ENCODE results near the gene SWI5.
"Not testable (repeated sequence)": the region's sequence is repeated elsewhere in the genome, so short reads cannot be mapped to it uniquely, and the experiment has no call there.

The SWI5 gene

DNA sequence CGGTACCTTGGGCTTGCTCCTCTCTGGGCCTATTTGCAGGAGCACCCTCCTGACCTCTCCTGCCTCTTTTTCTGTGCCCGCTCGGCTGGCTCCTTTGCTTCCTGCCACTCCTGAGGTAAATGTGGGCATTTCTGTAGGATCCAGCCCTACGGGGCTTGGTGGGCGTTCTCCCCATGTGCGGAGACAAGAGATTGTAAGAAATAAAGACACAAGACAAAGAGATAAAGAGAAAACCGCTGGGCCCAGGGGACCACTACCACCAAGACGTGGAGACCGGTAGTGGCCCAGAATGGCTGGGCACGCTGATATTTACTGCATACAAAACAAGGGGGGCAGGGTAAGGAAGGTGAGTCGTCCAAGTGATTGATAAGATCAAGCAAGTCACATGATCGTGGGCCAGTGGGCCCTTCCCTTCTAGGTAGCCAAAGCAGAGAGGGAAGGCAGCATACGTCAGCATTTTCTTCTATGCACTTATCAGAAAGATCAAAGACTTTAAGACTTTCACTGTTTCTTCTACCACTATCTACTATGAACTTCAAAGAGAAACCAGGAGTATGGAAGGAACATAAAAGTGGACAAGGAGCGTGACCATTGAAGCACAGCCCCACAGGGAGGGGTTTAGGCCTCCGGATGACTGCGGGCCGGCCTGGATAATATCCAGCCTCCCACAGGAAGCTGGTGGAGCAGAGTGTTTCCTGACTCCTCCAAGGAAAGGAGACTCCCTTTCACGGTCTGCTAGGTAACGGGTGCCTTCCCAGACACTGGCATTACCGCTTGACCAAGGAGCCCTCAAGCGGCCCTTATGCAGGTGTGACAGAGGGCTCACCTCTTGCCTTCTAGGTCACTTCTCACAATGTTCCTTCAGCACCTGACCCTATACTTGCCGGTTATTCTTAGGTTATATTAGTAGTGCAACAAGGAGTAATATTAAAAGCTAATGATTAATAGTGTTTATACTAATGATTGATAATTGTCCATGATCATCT lies 3.3 kb downstream of the SWI5 start:
- DNase-seq = not testable (repeated sequence)

DNA sequence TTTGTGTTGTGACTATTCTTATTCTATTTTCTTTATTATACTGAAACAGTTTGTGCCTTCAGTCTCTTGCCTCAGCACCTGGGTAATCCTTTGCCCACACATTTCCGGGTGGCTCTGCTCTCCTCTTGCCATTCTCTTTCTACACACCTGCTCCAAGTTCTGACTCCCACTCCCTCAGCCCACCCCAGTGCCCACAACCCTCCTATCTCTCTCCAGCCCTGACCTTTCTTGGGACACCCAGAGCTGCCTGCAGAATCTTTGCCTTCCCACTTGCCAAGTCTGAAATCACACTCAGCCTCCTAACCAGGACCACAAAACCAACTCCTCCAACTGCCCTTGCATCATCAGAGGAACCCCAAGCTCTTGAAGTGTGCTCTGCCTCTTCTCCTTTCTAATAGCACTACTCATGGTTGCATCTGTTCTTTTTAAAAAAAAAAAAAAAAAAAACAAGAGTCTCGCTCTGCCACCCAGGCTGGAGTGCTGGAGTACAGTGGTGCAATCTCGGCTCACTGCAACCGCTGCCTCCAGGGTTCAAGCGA lies 4.1 kb downstream of the SWI5 start:
- DNase-seq = peak; percentile 60 to 64

DNA sequence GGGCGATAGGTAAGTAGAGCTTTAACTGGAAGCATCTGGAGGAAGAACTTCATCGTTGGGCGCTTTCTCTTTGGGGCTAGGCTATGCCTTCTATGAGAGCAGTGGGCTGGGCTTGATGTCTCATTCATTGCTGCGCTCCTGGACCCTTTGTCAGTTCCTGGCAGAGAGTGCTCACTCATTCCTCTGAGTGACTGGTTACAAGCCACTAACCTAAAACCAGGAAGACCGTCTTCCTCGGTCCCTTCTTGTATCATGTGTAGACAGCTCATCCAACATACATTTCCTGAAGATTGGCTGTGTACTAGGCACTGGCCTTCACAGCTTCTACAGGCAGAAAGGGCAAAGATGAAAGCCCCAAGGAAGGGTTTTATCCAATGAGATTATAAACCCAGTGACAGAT lies 6.4 kb downstream of the SWI5 start:
- DNase-seq = no peak

DNA sequence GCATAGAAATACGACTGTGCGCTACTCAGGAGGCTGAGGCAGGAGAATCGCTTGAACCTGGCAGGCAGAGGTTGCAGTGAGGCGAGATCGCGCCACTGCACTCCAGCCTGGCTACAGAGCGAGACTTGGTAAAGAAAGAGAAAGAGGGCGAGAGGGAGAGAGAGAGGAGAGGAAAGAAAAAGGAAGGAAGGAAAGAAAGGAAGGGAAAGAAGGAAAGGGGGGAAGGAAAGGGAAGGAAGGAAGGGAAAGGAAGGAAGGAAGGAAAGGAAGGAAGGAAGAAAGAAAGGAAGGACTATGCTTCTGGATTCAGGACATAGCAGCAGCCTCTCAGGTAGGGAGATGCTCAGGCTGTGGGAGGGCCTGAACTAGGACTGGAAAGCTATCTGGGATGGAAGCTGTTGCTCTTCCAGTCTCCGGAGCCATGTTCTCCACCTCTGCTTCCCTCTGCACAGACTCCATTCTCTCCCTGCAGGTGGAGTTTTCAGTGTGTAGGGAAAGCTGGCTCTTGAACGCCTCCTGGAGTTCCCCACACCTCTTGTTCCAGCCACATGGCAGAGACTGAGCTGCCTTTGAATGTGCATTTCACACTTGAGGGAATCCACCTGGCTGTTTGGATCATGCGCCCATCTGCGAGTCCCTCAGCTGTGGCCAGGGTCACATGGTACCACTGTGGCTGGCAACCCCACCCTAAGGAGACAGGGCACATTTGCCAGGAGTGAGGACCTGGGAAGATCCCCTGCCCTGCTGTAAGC lies 9.1 kb downstream of the SWI5 start:
- no peak for DNase-seq

- no peak for DNase-seq
These were observed 10.4 kb downstream of the SWI5 start for GRCh38 chr9:128286440-128286839.

DNA sequence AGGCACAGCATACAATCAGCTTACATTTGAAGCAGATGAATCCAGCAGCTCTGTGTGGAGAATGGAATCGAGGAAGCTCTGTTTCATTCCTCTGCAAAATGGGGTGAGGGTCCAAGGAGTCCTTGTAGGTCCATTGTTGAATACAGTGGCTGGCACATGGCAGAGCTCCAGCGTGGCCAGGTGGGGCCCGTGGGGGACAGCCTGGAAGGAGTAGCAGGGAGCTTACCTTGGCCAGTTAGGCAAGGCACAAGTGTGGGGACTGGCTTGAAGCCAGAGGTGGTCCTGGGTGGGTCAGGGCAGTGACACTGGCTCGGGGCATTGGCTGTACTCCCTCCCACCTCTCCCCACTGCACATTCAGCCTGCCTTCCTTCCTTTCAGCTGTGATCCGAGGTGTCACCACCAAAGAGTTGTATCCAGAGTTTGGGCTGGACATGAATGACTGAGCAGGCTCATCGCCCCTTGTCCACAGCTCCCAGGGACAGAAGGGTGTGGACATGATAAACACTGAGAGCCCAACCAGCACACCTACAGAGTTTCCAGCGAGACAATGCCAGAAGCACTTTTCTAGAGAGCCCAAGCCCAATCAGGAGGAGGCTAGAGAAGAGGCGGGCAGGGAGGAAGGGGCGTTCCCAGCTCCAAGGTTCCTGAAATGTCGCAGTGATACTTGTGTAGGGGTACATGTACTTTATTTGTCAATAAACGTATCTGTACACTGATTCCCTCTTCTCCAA lies 12.4 kb downstream of the SWI5 start:
- DNase-seq = no peak

DNA sequence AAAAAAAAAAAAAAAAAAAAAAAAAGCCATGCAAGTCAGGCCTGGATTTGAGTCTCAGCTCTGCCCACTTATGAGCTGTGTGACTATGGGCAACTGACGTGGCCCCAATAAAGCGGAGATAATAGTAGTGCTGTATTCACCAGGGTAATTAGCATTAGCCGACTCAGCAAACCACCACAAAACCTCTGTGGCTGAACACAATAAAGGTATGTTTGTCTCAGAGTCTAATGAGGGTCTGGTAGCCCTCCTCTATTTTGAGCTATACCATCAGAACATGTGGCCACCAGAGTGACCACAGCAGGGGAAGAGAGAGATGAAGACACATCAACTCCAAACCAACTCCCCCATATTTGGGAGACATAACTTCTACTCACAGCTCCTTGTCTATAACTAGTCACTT lies 15.9 kb downstream of the SWI5 start:
- DNase-seq = no peak

- no peak for DNase-seq
These were observed 17.0 kb downstream of the SWI5 start for GRCh38 chr9:128293091-128293490.

- DNase-seq = no peak
These were observed 18.1 kb downstream of the SWI5 start for GRCh38 chr9:128294142-128294541.

DNA sequence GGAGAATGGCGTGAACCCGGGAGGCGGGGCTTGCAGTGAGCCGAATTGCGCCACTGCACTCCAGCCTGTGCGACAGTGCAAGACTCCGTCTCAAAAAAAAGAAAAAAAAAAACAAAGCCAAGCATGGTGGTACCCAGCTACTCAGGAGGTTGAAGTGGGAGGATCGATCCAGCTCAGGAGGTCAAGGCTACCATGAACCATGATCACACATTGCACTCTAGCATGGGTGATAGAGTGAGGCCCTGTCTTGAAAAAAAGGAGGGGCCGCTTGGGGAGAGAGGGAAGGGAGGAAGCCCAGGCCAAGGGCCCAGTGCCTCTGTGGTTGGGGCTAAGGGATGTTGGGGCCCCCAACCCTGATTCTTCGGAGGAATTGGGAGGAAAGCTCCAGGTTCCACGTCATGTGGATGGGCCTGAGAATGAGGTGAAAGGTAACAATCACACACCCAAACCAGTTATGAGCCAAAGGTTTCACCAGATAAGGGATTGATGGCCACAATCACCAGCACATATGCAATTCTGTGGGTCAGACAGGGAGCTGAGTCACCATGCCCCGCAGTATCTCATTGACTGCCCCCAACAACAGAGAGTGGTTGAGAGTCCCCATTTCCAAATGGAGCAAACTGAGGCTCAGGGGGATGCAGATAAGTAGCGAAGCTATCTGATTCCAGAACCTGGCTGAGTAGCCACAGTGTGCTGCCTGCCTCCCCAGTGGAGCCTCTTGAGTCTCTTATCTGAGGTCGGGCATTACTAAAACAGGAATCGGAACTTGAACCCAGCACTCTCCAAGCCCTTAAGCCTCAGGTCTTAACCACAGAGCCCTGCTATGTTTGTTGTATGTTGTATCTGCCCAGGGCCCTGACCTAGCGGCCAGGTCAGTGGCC lies 20.5 kb downstream of the SWI5 start:
- DNase-seq = no peak

- no peak for DNase-seq
These were observed 21.2 kb downstream of the SWI5 start for GRCh38 chr9:128297221-128297773.

GRCh38 chr9:128298535-128299482 lies 22.7 kb downstream of the SWI5 start:
- no peak for DNase-seq

DNA sequence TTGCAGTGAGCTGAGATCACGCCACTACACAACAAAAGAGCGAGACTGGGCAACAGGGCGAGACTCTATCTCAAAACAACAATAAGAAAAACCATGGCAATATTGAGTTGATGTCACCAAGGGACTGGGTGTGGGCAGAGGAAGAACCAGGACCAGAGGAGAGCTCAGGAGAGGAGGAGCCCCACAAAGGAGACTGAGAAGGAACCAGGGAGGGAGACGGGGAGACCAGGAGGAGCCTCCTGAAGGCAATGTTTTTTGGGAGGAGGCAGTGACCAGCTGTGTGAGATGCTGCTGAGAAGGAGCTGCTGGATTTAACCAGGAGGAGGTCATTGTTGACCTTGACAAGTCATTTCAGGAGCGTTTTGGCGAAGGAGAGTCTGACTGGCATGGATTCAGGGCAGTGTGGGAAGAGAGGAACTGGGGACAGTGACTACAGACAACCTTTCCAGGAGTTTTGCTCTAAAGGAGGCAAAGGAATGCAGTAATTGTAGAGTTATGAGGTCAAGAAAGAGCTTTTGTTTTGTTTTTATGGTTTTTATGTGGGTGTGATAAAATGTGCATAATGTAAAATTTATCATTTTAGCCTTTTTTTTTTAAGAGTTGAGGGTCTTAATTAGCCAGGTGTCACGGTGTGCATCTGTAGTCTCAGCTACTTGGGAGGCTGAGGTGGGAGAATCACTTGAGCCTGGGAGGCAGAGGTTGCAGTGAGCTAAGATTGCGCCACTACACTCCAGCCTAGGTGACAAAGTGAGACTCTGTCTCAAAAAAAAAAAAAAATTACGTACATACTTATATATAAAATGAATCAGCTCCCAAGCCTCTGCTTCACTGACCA lies 28.3 kb downstream of the SWI5 start:
- no peak for DNase-seq

DNA sequence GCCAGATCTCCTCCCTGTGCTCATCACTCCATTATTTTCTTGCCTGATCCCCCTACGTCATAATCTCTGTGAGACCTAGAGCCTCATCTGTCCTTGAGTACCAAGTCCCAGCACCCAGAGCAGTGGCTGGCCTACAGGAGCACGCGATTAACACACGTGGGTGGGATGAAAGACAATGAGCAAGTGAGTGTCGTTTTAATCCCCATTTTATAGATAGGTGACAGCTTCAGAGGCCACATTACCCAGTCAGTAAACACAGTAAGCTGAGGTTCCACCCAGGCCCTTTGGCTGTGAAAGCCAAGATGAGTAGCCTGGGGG lies 28.9 kb downstream of the SWI5 start:
- no peak for DNase-seq

GRCh38 chr9:128309551-128309950 lies 33.5 kb downstream of the SWI5 start:
- no peak for DNase-seq

- no peak for DNase-seq
These were observed 34.4 kb downstream of the SWI5 start for GRCh38 chr9:128310461-128310860.

DNA sequence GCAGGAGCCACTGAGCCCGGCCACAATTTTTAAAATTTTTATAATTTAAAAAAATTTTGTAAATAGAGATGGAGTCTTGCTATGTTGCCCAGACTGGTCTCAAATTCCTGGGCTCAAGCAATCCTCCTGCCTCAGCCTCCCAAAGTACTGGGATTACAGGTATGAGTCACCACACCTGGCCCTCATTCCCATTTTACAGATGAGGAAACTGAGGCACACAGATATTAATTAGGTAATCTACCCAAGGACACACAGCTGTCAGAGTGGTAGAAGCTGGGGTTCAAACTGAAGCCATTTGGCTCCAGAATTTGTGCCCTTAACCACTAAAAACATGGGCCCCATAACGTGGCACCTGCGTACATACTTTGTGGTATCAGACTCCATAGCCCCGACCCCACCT lies 38.6 kb downstream of the SWI5 start:
- no peak for DNase-seq

DNA sequence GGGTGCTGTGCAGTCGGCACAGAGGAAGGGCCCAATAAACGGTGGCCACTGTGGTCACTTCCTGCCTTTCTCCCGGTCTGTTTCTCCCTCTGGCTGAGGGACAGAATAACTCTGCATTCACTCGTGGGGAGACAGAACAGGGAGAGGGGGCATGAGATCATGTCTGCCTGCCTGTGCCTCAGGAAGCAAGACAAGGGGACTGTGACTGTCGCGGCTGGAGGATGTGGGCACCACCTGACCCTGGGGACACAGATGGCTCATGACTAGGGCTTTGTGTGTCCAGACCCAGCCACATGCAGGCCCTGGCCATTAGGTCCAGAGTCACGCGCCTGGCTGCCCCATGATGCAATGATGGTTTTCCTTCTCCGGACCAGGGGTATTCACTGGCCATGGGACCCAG lies 40.3 kb downstream of the SWI5 start:
- no peak for DNase-seq

- no peak for DNase-seq
These were observed 41.6 kb downstream of the SWI5 start for GRCh38 chr9:128317629-128318028.

DNA sequence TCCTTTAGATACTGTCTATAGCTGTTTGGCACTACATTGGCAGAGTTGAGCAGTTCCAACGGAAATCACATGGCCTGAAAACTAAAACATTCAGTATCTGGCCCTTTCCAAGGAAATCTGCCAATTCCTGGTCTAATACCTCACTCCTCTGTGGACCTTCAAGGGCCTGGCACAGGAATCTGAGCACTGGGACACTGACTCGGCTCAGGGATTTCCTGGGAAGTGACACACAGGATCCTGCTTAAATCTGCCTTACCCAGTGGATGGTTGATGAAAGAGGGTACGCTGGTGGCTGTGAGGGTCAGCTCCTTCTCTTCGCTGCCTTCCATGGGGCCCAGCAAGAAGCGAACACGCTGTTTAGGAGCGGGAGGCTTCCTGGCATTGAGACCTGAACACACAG lies 45.3 kb downstream of the SWI5 start:
- DNase-seq = no peak

Data from Kasumi-1 (cell line).